GM21367 (cell line): ENCODE measurements around the gene GAK.

ENCODE experiments used
- ATAC-seq: cut with Tn5 transposase; IDR thresholded peaks from one replicate; pipeline ENCODE4 v1.9.1; 2021; ENCODE audit not compliant: unreplicated experiment

The GAK gene

GRCh38 chr4:909131-909571 lies 23.0 kb downstream of the GAK start:
- ATAC-seq = no peak

DNA sequence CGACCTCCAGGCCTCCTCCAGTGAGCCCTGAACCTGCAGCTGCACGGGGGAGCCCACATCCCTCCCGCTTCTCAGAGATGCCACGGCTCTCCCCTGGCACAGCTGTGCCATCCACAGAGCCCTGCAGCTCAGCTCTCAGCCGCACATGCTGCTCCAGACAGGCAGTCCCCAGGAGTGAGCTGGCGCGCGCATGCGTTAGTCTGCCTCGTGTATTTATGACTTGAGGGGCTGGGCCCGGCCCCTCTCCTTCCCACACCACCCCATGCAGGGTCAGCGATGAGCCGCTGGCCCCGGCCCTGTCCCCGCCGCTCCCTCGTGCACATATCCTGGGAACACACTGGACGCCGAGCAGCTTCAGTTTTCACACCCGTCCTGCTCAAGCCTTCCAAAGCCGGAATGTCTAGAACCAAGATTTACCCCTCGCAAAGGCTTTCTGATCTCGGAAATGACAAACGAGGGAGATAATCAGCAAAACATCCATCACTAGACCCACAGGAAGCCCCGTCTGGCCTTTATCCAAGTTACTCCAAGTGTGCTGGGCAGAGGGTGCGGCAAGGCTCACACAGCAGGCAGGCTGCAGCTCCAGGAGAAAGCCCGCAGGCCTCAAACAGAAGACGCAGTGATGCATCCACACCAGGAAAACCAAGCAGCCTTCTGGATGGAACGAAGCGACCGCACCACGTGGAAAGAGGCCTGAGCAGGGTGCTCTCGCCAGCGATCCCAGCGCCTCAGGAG lies 24.3 kb downstream of the GAK start:
- no peak for ATAC-seq

DNA sequence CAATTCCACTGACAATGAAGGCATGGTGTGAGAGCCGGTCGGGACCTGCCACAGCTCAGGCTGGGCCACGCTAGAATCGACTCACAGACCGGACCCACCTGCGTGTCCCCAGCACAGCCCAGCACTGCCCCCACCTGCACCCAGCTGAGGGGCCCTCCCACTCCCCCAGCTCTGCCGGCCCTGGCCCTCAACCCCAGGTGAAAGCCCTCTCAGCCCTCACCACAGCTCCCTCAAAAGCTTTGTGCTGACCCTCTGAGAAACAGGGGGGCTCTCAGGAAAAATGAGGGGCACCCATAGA lies 25.1 kb downstream of the GAK start:
- ATAC-seq = no peak

DNA sequence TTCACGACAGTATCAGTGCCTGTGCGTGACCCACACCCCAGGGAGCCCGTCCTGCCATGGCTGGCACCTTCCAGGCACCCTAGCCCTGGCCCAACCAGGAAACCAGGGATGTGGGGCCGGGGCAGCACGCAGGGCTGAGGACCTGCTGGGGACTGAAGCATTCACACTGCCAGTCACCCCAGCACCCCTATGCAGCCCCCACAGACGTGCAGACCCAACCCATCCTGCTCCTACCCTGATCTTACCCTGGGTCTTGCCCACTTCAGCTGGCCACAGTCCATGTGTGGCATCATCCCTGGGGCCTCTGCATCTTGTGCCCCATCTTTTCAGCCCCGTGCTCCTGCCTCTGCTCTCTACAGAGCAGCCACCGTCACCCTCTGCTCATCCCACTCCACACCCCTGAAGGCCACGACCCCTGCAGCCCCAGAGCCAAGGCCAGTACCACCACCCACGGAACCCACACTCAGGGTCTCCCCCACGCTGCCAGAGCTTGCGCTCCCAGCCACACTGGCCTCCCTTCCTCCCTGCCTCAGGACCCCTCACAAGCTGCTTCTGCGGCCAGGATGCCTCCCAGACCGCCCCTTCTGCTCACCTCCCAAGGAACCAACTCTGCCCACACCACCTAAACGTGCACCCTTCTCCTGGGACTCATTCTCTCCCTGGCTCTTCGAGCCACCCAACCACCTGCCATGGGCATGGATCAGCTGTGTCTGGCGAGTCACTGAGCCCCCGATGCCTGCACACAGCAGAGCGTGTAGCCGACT lies 25.6 kb downstream of the GAK start:
- ATAC-seq = no peak

DNA sequence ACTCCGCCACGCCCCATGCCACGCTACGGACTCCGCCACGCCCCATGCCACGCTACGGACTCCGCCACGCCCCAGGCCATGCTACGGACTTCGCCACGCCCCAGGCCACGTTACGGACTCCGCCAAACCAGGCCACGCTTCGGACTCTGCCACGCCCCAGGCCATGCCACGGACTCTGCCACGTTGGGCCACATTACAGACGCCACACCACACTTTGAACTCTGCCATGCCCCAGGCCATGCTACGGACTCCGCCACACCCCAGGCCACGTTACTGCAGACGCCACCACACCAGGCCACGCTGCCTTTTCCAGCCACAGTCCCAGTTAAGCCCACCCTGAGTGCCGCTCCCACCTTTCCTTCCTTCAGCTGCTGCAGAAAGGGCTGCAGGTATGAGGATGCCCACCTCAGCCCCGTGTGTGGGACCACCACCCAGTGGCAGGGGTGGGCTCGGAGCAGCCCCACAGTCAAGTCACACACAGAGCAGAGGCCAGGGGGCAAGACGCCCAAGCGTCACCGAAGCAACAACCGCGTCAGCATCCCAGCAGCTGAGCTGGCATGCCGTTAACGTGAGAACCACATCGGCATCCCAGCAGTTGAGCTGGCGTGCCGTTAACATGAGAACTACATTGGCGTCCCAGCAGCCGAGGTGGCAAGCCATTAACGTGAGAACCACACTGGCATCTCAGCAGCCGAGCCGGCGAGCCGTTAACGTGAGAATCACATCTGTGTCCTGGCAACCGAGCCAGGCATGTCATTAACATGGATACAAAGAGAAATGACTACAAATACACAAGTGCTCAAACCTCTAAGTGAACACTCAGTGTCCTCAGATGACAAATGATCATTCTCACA lies 26.4 kb downstream of the GAK start:
- no peak for ATAC-seq

GRCh38 chr4:903066-904046 lies 28.8 kb downstream of the GAK start:
- ATAC-seq = no peak

GRCh38 chr4:901192-901910 lies 30.8 kb downstream of the GAK start:
- no peak for ATAC-seq

GRCh38 chr4:900721-901120 lies 31.4 kb downstream of the GAK start:
- ATAC-seq = no peak

DNA sequence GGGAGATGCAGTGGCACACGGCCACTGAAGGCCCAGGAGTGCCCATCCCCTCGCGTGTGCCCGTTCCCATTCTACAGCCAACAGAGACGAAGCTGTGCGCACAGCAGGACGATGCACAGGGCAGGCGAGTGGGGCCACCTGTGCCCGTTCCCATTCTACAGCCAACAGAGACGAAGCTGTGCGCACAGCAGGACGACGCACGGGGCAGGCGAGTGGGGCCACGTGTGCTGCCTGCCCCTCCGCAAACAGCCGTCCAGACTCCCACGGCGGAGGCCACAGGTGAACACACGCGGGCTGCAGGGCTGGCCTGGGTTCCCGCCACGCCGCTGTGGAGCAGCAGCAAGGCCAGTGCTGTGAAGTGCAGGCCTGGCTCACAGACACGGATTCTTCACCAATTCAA lies 32.0 kb downstream of the GAK start:
- no peak for ATAC-seq

- ATAC-seq = no peak
Observed at GRCh38 chr4:899556-899906, 32.6 kb downstream of the GAK start.

- no peak for ATAC-seq
Observed at GRCh38 chr4:898869-899555, 33.1 kb downstream of the GAK start.

- no peak for ATAC-seq
Observed at GRCh38 chr4:898123-898522, 34.0 kb downstream of the GAK start.

DNA sequence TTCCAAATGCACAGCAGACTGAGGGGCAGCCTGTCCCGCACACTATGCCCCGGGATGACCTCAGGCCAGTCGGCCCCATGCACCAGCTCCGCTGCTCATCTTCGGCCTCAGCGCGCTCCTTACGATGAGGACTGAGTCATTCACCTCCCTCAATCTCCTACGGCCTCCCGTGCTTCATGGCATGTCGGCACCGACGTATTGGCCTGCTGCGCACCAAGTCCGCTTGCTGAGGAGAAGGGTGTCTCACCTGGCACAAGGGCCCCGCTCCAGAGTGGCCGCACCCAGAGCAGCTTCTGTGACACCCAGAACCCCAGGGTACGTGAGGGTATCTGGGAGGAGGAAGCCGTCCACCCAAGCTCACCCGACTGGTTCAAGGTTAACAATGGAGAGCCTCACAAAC lies 35.5 kb downstream of the GAK start:
- no peak for ATAC-seq

DNA sequence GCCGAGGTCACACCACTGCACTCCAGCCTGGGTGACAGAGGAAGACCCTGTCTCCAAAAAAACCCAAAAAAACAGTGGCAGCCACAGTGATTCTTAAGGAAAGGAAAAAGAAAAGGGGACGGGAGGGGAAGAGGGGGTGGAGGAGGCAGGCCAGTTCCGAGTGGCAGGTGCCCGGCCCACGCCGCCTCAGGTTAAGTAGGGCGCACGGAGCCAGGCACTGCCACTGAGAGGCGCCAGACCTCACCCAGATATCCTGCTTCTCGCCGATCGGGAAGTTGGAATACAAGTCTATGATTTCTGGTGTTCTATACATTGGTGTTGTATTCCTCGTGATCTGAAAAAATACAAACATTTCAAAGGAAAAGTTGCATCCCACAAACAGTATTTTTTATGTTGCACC lies 35.9 kb downstream of the GAK start:
- no peak for ATAC-seq

- no peak for ATAC-seq
Observed at GRCh38 chr4:895596-895995, 36.5 kb downstream of the GAK start.

DNA sequence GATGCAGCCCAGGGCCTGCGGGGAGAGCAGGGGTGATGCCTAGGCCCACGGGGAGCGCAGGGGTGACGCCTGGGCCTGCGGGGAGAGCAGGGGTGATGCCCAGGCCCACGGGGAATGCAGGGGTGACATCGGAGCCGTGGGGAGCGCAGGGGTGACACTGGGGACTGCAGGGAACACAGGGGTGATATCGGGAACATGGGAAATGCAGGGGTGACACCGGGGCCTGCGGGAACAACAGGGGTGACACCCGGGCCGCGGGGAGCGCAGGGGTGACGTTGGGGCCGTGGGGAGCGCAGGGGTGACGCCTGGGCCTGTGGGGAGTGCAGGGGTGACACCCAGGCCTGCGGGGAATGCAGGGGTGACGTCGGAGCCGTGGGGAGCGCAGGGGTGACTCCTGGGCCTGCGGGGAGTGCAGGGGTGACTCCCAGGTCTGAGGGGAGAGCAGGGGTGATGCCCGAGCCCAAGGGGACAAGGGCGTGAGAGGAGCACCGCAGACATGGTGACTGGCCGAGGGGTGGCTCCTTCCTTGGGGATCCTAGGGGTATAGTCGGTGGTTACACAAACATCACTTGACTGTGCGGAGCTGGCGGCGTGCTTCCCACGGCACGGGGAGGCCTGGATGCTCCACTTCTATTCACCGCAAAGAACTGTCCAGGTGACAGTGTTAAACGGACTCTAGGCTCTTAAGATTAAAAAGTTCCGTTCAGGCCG lies 38.0 kb downstream of the GAK start:
- ATAC-seq = no peak

- no peak for ATAC-seq
Observed at GRCh38 chr4:893276-893994, 38.7 kb downstream of the GAK start.

- ATAC-seq = no peak
Observed at GRCh38 chr4:892780-893179, 39.3 kb downstream of the GAK start.
